H1 (cell line): Measurements from ENCODE around the gene EFEMP2. TPM values are rescaled to one million over a fixed set of nuclear protein-coding genes. Genes with fewer than 3 reads are reported as not detected.

Experiments
- BACH1 ChIP-seq: IDR thresholded peaks from 2 replicates; pipeline ENCODE4 v1.6.1; 2012; ENCODE audit warnings: low read length, improper control_type of control experiment
- BRCA1 ChIP-seq: IDR thresholded peaks from 2 replicates; pipeline ENCODE4 v1.6.1; 2012; ENCODE audit warnings: low read depth, low read length, improper control_type of control experiment
- CBX8 ChIP-seq: fragments of 300-800, 300-1000 bp; sonication (generic); IDR thresholded peaks from 2 replicates; pipeline ENCODE4 v1.7.1; 2016; ENCODE audit warnings: low read depth, low read length, borderline replicate concordance
- CHD1 ChIP-seq: IDR thresholded peaks from 2 replicates; pipeline ENCODE4 v1.6.1; 2012; ENCODE audit warnings: low read depth, low read length, improper control_type of control experiment
- CREB1 ChIP-seq: IDR thresholded peaks from 2 replicates; pipeline ENCODE4 v1.6.1; 2012; ENCODE audit warnings: inconsistent platforms
- CTBP2 ChIP-seq: IDR thresholded peaks from 2 replicates; pipeline ENCODE4 v1.7.0; 2011; ENCODE audit warnings: borderline replicate concordance, mild to moderate bottlenecking, moderate library complexity, mixed read lengths, low read length; ENCODE audit not compliant: insufficient read depth, insufficient read length
- EP300 ChIP-seq, 2 experiments: IDR thresholded peaks; 1 replicate in 1 of 2; 2 replicates in 1 of 2; pipeline ENCODE4 v1.6.1; 2011 to 2012; ENCODE audit warnings: low read depth in 2 of 2, low read length in 2 of 2, mild to moderate bottlenecking in 2 of 2, borderline replicate concordance in 1 of 2, inconsistent platforms in 1 of 2, moderate library complexity in 1 of 2
- FOSL1 ChIP-seq: IDR thresholded peaks from 2 replicates; pipeline ENCODE4 v1.6.1; 2011; ENCODE audit warnings: mild to moderate bottlenecking, low read depth, low read length, moderate library complexity; ENCODE audit not compliant: insufficient read depth
- GABPA ChIP-seq: IDR thresholded peaks from 2 replicates; pipeline ENCODE4 v1.6.1; 2011; ENCODE audit warnings: mild to moderate bottlenecking, low read length, moderate library complexity, borderline replicate concordance; ENCODE audit not compliant: insufficient read depth
- KDM4A ChIP-seq: IDR thresholded peaks from one replicate; pipeline ENCODE4 v1.7.1; 2012; ENCODE audit warnings: low read depth, mild to moderate bottlenecking, moderate library complexity, low read length, inconsistent platforms; ENCODE audit not compliant: severe bottlenecking
- NANOG ChIP-seq: IDR thresholded peaks from 2 replicates; pipeline ENCODE4 v1.6.1; 2011; ENCODE audit warnings: low read length, low read depth, mild to moderate bottlenecking, inconsistent platforms; ENCODE audit not compliant: insufficient read depth, poor library complexity, severe bottlenecking
- NRF1 ChIP-seq: IDR thresholded peaks from 2 replicates; pipeline ENCODE4 v1.6.1; 2011; ENCODE audit warnings: mild to moderate bottlenecking, low read depth, low read length, improper control_type of control experiment
- SIN3A ChIP-seq, 2 experiments: IDR thresholded peaks in 1 of 2; conservative IDR thresholded peaks in 1 of 2; 2 replicates each; pipeline ENCODE4 v1.6.1; 2011 to 2012; ENCODE audit warnings: low read length in 2 of 2, improper control_type of control experiment in 1 of 2, low read depth in 1 of 2, mild to moderate bottlenecking in 1 of 2
- SIRT6 ChIP-seq: IDR thresholded peaks from one replicate; pipeline ENCODE4 v1.7.1; 2012; ENCODE audit warnings: low read length, inconsistent platforms
- SUZ12 ChIP-seq: fragments of 200-600 bp; sonication (generic); IDR thresholded peaks from 2 replicates; pipeline ENCODE4 v1.6.1; 2012; ENCODE audit warnings: mild to moderate bottlenecking, inconsistent platforms, low read length, moderate library complexity, mixed read lengths
- TAF1 ChIP-seq: IDR thresholded peaks from 2 replicates; pipeline ENCODE4 v1.6.1; 2011; ENCODE audit warnings: mild to moderate bottlenecking, low read depth, low read length
- TAF7 ChIP-seq: optimal IDR thresholded peaks from 2 replicates; pipeline ENCODE3; 2011; ENCODE audit warnings: low read depth, mild to moderate bottlenecking, inconsistent platforms, low read length, moderate library complexity, borderline replicate concordance
- TBP ChIP-seq: IDR thresholded peaks from 2 replicates; pipeline ENCODE4 v1.6.1; 2011; ENCODE audit warnings: low read depth, low read length, improper control_type of control experiment
- TEAD4 ChIP-seq: IDR thresholded peaks from 2 replicates; pipeline ENCODE4 v1.6.1; 2012; ENCODE audit warnings: low read depth, low read length, inconsistent platforms, mixed read lengths
- YY1 ChIP-seq: IDR thresholded peaks from 2 replicates; pipeline ENCODE4 v1.6.1; 2011; ENCODE audit warnings: low read depth, mild to moderate bottlenecking, low read length
- polyA plus RNA-seq, 7 experiments: library from polyadenylated mRNA; depleted of rRNA in 3 of 7; stranded (reverse) in 5 of 7; unstranded in 2 of 7; fragments of >200 nt in 5 of 7; fragments of 200-250 nt in 2 of 7; gene quantifications; 1 replicate in 5 of 7; 2 replicates in 1 of 7; 4 replicates in 1 of 7; pipeline versions ENCODE4 v1.2.1 to v1.2.3, GENCODE V29; 2011 to 2013; ENCODE audit warnings: missing spikeins in 2 of 7, mixed read lengths in 2 of 7
- total RNA-seq: library from RNA; stranded (reverse); fragmentation: NEBNext Ultra II Directional; extraction: Animal tissue kit (Norgen Biotek cat#: 25700); gene quantifications from 2 replicates; pipeline ENCODE4 v1.2.1, GENCODE V29; 2021
- TF ChIP-seq, protein P1 (sequence below): IDR thresholded peaks from 2 replicates; pipeline ENCODE4 v1.6.1; 2012; ENCODE audit warnings: low read length, inconsistent platforms

Gene EFEMP2
- total and polyA plus RNA-seq, 2 of the 8 experiments (the other 6 are each of a cell fraction or from before 2014, with no cell fraction given): 8.8 to 17.2 TPM

DNA sequence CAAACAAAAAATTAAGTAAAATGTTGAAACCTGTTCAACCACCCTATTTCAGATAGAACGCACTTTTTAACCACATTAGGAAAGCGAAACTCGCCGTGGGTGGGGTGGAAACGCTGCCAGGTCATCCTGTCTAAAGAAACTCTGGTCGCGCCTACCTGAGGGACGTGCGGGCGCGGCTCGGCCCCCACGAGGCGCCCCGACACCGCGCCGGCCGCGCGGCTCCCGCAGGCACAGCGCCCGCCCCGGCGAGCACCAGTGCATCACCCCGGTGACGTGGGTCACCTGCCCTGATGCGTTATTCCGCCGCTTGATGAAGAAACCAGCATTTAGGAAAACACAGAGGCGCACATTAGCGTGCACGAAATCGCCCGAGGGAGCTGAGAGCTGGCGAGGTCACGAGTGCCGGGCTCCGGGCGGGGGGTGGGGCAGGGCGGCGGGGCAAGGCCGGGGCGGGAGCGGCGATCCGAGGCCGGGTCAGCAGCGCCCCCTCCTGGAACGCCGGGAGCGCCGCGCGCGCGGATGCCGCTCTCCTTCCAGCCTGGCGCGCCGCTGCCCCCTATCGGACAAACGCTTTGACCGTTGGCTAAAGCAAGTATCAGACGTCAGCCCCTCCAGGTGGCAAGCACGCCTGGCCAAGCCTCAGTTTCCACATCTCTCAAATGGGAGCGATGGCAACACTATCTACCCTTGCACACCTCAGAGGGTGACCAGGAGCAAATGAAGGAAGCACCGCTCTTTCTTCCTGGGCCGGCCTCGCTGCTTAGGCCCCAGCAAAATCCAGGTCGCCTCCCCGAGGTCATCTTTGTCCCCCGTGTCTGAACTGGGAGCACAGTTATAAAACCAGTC lies 54.5 kb downstream of the EFEMP2 start (continued):
- TF ChIP-seq CBX8: no peak
- peak; percentile 80; the same call in 1 of the 2 replicates for TF ChIP-seq TEAD4
- no peak; the same call in 1 of the 2 replicates for TF ChIP-seq TBP
- no peak for TF ChIP-seq GABPA
- TF ChIP-seq NRF1: no peak
- TF ChIP-seq, protein P1, sequence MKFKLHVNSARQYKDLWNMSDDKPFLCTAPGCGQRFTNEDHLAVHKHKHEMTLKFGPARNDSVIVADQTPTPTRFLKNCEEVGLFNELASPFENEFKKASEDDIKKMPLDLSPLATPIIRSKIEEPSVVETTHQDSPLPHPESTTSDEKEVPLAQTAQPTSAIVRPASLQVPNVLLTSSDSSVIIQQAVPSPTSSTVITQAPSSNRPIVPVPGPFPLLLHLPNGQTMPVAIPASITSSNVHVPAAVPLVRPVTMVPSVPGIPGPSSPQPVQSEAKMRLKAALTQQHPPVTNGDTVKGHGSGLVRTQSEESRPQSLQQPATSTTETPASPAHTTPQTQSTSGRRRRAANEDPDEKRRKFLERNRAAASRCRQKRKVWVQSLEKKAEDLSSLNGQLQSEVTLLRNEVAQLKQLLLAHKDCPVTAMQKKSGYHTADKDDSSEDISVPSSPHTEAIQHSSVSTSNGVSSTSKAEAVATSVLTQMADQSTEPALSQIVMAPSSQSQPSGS: no peak
- TF ChIP-seq FOSL1: no peak
- no peak for TF ChIP-seq CTBP2
- TF ChIP-seq TAF7: peak; percentile 85
- TF ChIP-seq TAF1: no peak
- TF ChIP-seq SUZ12: no peak
- TF ChIP-seq BRCA1: no peak
- peak; percentile 34; the same call in 1 of the 2 replicates for TF ChIP-seq YY1
- TF ChIP-seq NANOG: peak; percentile 27
- peak in 1 of 2 experiments; percentile 28; a peak in 1 of 3 replicates for TF ChIP-seq EP300 (IDR thresholded peaks at IDR 0.05; ENCODE audit: borderline replicate concordance in 1 of 2, low read depth in 2 of 2, low read length in 2 of 2)
- TF ChIP-seq CREB1: peak; percentile 76
- no peak for TF ChIP-seq SIRT6
- no peak for TF ChIP-seq CHD1
- peak; percentile 64 for TF ChIP-seq BACH1
- TF ChIP-seq SIN3A (conservative IDR thresholded peaks at IDR 0.05 in 1 of 2, IDR thresholded peaks at IDR 0.05 in 1 of 2; ENCODE audit: low read depth in 1 of 2, low read length in 2 of 2): peak in 1 of 2 experiments; percentile 23; a peak in 1 of 4 replicates
- TF ChIP-seq KDM4A: peak; percentile 95
